ENCODE data around the gene PKNOX2. TPM values are rescaled to one million over a fixed set of nuclear protein-coding genes. Genes with fewer than 3 reads are reported as not detected.

PKNOX2 gene
- total and polyA plus RNA-seq, 9 of the 15 experiments (the other 6 are each of a cell fraction or from before 2014, with no cell fraction given), result not detected

GRCh38 chr11:125431009-125431408, 266.5 kb downstream of the PKNOX2 start (continued):
- TF ChIP-seq REST (IDR thresholded peaks at IDR 0.05; ENCODE audit: borderline replicate concordance) (peak; percentile 42; the same call in 1 of the 2 replicates), REST (CRISPR knock-in tag; IDR thresholded peaks at IDR 0.05; ENCODE audit: low read depth) (no peak), ZNF140 (CRISPR knock-in tag; IDR thresholded peaks at IDR 0.05) (no peak), NR2F6 (CRISPR knock-in tag; IDR thresholded peaks at IDR 0.05) (no peak), ZNF217 (CRISPR knock-in tag; IDR thresholded peaks at IDR 0.05) (no peak), RBM15 (IDR thresholded peaks at IDR 0.05; ENCODE audit: insufficient read depth, low read length) (no peak), ATF3 (IDR thresholded peaks at IDR 0.05) (peak; percentile 38; the same call in 1 of the 2 replicates), ATF3 (CRISPR knock-in tag; conservative IDR thresholded peaks at IDR 0.05) (no peak)
